Psoas muscle (tissue), 8 donors: Measurements from ENCODE around the gene PTGDR2. TPM values are rescaled to one million over a fixed set of nuclear protein-coding genes. Genes with fewer than 3 reads are reported as not detected.

Experiments used
- ATAC-seq, 4 donors: fragments of 200-7000 bp; cut with Tn5 transposase; one replicate each; pipeline ENCODE4 v1.9.1; 2020; ENCODE audit warnings: moderate library complexity in 3 of 4, mild to moderate bottlenecking in 2 of 4
- DNase-seq, 2 donors: peaks; one replicate each; pipeline ENCODE4 v3.0.0-alpha.2; 2020
- H3K27ac ChIP-seq: fragments of 200-600 bp; one replicate; pipeline ENCODE4 v1.8.0; 2022
- H3K27me3 ChIP-seq, 3 donors: fragments of 200-600 bp in 1 of 3; one replicate each; pipeline versions ENCODE4 v1.6.1 to v1.8.0; 2013 to 2022; ENCODE audit warnings: low read length in 2 of 3, mild to moderate bottlenecking in 2 of 3, moderate library complexity in 1 of 3; ENCODE audit not compliant: insufficient read depth in 3 of 3
- H3K36me3 ChIP-seq, 2 donors: fragments of 200-600 bp in 1 of 2; one replicate each; pipeline versions ENCODE4 v1.6.1 to v1.8.0; 2013 to 2022; ENCODE audit warnings: low read depth in 1 of 2, mild to moderate bottlenecking in 1 of 2, moderate library complexity in 1 of 2; ENCODE audit not compliant: insufficient read depth in 1 of 2
- H3K4me1 ChIP-seq: fragments of 200-600 bp; one replicate; pipeline ENCODE4 v1.8.0; 2022
- H3K4me3 ChIP-seq: fragments of 200-600 bp; one replicate; pipeline ENCODE4 v1.8.0; 2022; ENCODE audit warnings: mild to moderate bottlenecking
- H3K9me3 ChIP-seq: fragments of 200-600 bp; one replicate; pipeline ENCODE4 v1.8.0; 2022
- WGBS, 3 donors: extraction: QIAGEN DNeasy Blood & Tissue Kit; methylation state at CpG; one replicate each; pipeline versions ENCODE4 v1.1.6 to v1.1.7; 2013; 5-methylcytosine and 5-hydroxymethylcytosine counted together
- intact Hi-C, 2 donors: fragments of 100-400 bp; cut with DNase I; formaldehyde crosslinking; loops; one replicate each; pipeline versions ENCODE4 v1.11.0 to v1.14.2; 2022
- polyA plus RNA-seq, 3 donors: library from polyadenylated mRNA; stranded (reverse); fragments of 200-250 nt; gene quantifications; one replicate each; pipeline ENCODE4 v1.2.3, GENCODE V29; 2013
- total RNA-seq, 4 donors: library from RNA; stranded (reverse); fragmentation: NEBNext Ultra II Directional in 2 of 4; extraction: Animal tissue kit (Norgen Biotek cat#: 25700) in 2 of 4; gene quantifications; one replicate each; pipeline versions ENCODE4 v1.2.1 to v1.2.4, GENCODE V29; 2021 to 2023
- TF ChIP-seq, protein P1 (sequence below): fragments of 200-600 bp; IDR thresholded peaks from one replicate; pipeline ENCODE4 v1.8.0; 2022; ENCODE audit warnings: antibody characterized with exemption
- donor health status: healthy with polysubstance abuse.
- donor health status: DM: no; HTN: no; CAD: no; lungs with moderate emphysema.
- donor health status: Bipolar disorder and iron deficiency.
- donor health status: healthy.
- donor health status: DM: yes; HTN: yes; CAD: no.
- donor health status: DM: no; HTN: no; CAD: no.
- donor health status: DM: no; HTN: no; CAD: no.
- donor health status: DM: yes; HTN: yes; CAD: no.

Gene PTGDR2
- total and polyA plus RNA-seq, 7 donors: 0.53 to 13.9 (median 1.2) TPM

DNA sequence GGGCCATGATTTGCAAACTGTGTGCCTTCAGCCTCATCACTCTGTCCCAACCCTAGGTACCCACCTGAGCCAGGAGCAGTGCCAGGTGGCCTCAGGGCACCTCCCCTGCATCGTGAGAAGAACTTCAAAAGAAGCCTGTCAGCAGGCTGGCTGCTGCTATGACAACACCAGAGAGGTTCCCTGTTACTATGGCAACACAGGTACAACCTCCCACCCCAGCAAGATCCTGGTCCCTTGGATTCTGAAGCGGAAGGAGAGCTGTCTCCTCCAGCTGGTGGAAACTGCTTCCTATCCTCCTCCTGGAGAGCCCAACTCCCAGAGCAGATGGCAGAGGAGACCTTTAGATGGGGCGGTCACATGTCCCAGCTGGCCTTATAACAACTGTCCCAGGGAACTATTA lies 14.5 kb upstream of the PTGDR2 start:
- Histone ChIP-seq H3K27ac (peak overlapping the region; percentile 4), H3K4me3 (no peak overlapping the region), H3K9me3 (no peaks in the 10 kb centered on the region), H3K27me3 (no peaks in the 10 kb centered on the region), H3K36me3 (no peaks in the 10 kb centered on the region), H3K4me1 (peaks cover 37% of the 10 kb centered on the region)
- TF ChIP-seq, protein P1, sequence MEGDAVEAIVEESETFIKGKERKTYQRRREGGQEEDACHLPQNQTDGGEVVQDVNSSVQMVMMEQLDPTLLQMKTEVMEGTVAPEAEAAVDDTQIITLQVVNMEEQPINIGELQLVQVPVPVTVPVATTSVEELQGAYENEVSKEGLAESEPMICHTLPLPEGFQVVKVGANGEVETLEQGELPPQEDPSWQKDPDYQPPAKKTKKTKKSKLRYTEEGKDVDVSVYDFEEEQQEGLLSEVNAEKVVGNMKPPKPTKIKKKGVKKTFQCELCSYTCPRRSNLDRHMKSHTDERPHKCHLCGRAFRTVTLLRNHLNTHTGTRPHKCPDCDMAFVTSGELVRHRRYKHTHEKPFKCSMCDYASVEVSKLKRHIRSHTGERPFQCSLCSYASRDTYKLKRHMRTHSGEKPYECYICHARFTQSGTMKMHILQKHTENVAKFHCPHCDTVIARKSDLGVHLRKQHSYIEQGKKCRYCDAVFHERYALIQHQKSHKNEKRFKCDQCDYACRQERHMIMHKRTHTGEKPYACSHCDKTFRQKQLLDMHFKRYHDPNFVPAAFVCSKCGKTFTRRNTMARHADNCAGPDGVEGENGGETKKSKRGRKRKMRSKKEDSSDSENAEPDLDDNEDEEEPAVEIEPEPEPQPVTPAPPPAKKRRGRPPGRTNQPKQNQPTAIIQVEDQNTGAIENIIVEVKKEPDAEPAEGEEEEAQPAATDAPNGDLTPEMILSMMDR: no peak
- WGBS, 3 donors: 56 to 70% (median 67%) methylated on average over 3 of the region's 3 CpGs
- intact Hi-C loops: no loop called here
- no peak for ATAC-seq
- no peak for DNase-seq

DNA sequence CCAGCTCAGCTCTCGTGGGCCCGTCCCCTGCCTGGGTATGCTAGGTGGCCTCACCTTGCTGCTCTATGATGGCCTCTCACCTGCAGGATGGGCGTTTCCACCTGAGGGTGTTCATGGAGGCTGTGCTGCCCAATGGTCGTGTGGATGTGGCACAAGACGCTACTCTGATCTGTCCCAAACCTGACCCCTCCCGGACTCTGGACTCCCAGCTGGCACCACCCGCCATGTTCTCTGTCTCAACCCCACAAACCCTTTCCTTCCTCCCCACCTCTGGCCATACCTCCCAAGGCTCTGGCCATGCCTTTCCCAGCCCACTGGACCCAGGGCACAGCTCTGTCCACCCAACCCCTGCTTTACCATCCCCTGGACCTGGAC lies 13.7 kb upstream of the PTGDR2 start:
- Histone ChIP-seq H3K27me3 (no peaks in the 10 kb centered on the region), H3K4me3 (no peak overlapping the region), H3K27ac (no peak overlapping the region), H3K9me3 (no peaks in the 10 kb centered on the region), H3K36me3 (no peaks in the 10 kb centered on the region), H3K4me1 (peaks cover 29% of the 10 kb centered on the region)
- DNase-seq (peak in 1 of 2 donors; percentile 48), ATAC-seq (no peak)
- TF ChIP-seq, protein P1: no peak
- WGBS, 3 donors: 92 to 99% (median 94%) methylated on average over 6 to 7 of the region's 7 CpGs
- intact Hi-C loops: no loop called here

DNA sequence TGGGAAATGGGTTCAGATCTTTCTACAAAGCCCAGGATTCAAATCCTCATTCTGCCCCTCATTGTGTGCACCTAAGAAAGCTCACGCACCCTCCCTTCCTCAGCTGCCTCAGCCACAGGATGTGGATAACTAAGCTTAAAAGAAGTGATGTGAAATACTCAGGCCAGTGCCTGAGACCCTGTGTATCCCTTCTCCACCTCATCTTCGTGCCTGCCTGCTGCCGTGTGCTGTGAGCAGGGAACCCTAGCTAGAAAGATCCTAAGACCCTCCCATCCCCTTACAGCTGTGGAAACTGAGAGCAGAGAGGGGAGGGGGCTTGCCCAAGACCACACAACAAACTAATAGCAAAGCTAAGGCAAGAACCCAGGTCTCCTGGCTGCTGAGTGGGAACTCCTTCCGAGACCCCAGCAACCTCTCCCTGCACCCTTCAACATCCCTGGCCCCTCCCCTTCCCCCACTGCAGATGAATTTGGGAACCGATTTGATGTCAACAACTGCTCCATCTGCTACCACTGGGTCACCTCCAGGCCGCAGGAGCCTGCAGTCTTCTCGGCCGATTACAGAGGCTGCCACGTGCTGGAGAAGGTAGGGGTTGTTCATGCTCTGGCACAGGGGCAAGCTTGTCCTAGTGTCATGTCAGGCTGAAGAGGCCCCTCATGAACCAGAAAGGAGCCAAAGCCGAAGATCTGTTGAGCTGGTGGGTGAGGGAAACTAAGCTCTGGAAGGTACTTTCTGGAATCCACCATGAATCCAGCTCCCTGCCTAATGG lies 13.1 kb upstream of the PTGDR2 start:
- Histone ChIP-seq H3K27ac (no peak overlapping the region), H3K27me3 (no peaks in the 10 kb centered on the region), H3K4me1 (peaks cover 24% of the 10 kb centered on the region), H3K36me3 (no peaks in the 10 kb centered on the region), H3K4me3 (no peak overlapping the region), H3K9me3 (no peaks in the 10 kb centered on the region)
- peak in 1 of 2 donors; percentile 32 for DNase-seq
- intact Hi-C loops: no loop called here
- TF ChIP-seq, protein P1: no peak
- 67 to 72% (median 71%) methylated on average over 10 of the region's 10 CpGs for WGBS, 3 donors
- ATAC-seq: no peak

DNA sequence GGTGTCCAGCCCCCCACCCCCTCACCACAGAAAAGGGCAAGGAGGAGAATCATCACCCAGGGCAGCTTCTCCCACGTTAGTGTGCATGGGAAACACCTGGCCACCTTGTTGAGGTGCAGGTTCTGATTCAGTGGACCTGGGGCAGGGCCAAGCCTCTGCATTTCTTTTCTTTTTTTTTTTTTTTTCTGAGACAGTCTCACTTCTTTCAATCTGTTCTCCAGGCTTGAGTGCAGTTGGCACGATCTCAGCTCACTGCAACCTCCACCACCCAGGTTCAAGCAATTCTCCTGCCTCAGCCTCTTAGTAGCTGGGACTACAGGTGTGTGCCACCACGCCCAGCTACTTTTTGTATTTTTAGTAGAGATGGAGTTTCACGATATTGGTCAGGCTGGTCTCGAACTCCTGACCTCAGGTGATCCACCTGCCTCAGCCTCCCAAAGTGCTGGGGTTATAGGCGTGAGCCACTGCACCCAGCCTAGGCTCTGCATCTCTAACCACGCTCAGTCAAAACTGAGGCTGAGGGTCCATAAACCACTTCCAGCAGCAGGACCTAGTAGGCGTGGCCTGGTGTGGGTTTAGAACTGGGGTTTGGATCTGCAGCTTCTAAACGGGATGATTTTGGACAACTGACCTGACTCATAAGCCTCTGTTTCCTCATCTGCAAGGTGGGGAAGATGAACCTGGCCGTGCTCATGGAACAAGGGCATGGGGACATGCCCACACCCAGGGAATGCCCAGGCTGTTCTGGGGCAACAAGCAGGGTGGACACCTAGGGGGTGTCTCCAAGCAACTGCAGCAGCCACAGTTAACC lies 12.3 kb upstream of the PTGDR2 start:
- TF ChIP-seq, protein P1: no peak
- DNase-seq (peak in 1 of 2 donors; percentile 38), ATAC-seq (no peak)
- Histone ChIP-seq H3K4me3 (no peak overlapping the region), H3K4me1 (peaks cover 22% of the 10 kb centered on the region), H3K36me3 (no peaks in the 10 kb centered on the region), H3K9me3 (no peaks in the 10 kb centered on the region), H3K27me3 (no peaks in the 10 kb centered on the region), H3K27ac (no peak overlapping the region)
- intact Hi-C loops: no loop called here
- 85 to 89% (median 85%) methylated on average over 10 of the region's 10 CpGs for WGBS, 3 donors
